Progenitor cell of endocrine pancreas (in vitro differentiated cells): ENCODE results near the gene STRA6. TPM values are rescaled to one million over a fixed set of nuclear protein-coding genes. Genes with fewer than 3 reads are reported as not detected.

Experiments used
- DNase-seq: peaks from one replicate; pipeline ENCODE4 v3.0.0; 2021; ENCODE audit warnings: low spot score; ENCODE audit not compliant: unreplicated experiment
- H3K27ac Mint-ChIP-seq: 2 replicates; pipeline ENCODE4 v1.8.0; 2021; ENCODE audit warnings: mild to moderate bottlenecking, moderate library complexity, mixed read lengths
- H3K27me3 Mint-ChIP-seq: 2 replicates; pipeline ENCODE4 v1.8.0; 2021; ENCODE audit warnings: mixed read lengths
- H3K36me3 Mint-ChIP-seq: 2 replicates; pipeline ENCODE4 v1.8.0; 2022; ENCODE audit warnings: mixed read lengths; ENCODE audit not compliant: insufficient read depth
- H3K4me1 Mint-ChIP-seq: 2 replicates; pipeline ENCODE4 v1.8.0; 2021; ENCODE audit warnings: low read depth, mixed read lengths
- H3K4me3 Mint-ChIP-seq: 2 replicates; pipeline ENCODE4 v1.8.0; 2021; ENCODE audit warnings: low read depth, mild to moderate bottlenecking, moderate library complexity, mixed read lengths
- H3K9me3 Mint-ChIP-seq: 2 replicates; pipeline ENCODE4 v1.8.0; 2021; ENCODE audit warnings: low read depth, mixed read lengths
- CTCF ChIP-seq: fragments of 200-600 bp; sonication (generic); IDR thresholded peaks from one replicate; pipeline ENCODE4 v1.5.0; 2021; ENCODE audit warnings: antibody characterized with exemption, mild to moderate bottlenecking; ENCODE audit not compliant: unreplicated experiment
- total RNA-seq: library from RNA; stranded (reverse); gene quantifications from 2 replicates; pipeline ENCODE4 v1.2.1, GENCODE V29; 2021

STRA6 gene
- total RNA-seq, 1 donor from 2014 or later: 17.9 TPM

- DNase-seq: no peak
- no peak for TF ChIP-seq CTCF
- H3K36me3 Mint-ChIP-seq: no peaks in the 10 kb centered on the region
- no peaks in the 10 kb centered on the region for H3K9me3 Mint-ChIP-seq
- H3K27ac Mint-ChIP-seq: no peak overlapping the region
- H3K27me3 Mint-ChIP-seq: peaks cover 41% of the 10 kb centered on the region
- H3K4me3 Mint-ChIP-seq: no peak overlapping the region
- peaks cover 2% of the 10 kb centered on the region for H3K4me1 Mint-ChIP-seq
These were observed 28.2 kb downstream of the STRA6 start for GRCh38 chr15:74174219-74174957.

GRCh38 chr15:74173380-74174218 lies 29.0 kb downstream of the STRA6 start, which contains the start of gene ISLR:
TSS of gene ISLR (plus strand) at chr15:74173710. CDS start at chr15:74174859, 1,149 bp downstream.
- peaks cover 2% of the 10 kb centered on the region for H3K4me1 Mint-ChIP-seq
- peaks cover 49% of the 10 kb centered on the region for H3K27me3 Mint-ChIP-seq
- no peak within 1 kb of the TSS for H3K4me3 Mint-ChIP-seq
- no peak for DNase-seq
- no peaks in the 10 kb centered on the region for H3K36me3 Mint-ChIP-seq
- TF ChIP-seq CTCF: no peak
- no peak within 1 kb of the TSS for H3K27ac Mint-ChIP-seq
- H3K9me3 Mint-ChIP-seq: no peaks in the 10 kb centered on the region

- Mint-ChIP-seq H3K9me3 (no peaks in the 10 kb centered on the region), H3K36me3 (no peaks in the 10 kb centered on the region), H3K27ac (no peak overlapping the region), H3K4me3 (no peak overlapping the region), H3K27me3 (peaks cover 48% of the 10 kb centered on the region), H3K4me1 (peaks cover 2% of the 10 kb centered on the region)
- TF ChIP-seq CTCF: no peak
- no peak for DNase-seq
These were observed 29.7 kb downstream of the STRA6 start for GRCh38 chr15:74172701-74173379.

DNA sequence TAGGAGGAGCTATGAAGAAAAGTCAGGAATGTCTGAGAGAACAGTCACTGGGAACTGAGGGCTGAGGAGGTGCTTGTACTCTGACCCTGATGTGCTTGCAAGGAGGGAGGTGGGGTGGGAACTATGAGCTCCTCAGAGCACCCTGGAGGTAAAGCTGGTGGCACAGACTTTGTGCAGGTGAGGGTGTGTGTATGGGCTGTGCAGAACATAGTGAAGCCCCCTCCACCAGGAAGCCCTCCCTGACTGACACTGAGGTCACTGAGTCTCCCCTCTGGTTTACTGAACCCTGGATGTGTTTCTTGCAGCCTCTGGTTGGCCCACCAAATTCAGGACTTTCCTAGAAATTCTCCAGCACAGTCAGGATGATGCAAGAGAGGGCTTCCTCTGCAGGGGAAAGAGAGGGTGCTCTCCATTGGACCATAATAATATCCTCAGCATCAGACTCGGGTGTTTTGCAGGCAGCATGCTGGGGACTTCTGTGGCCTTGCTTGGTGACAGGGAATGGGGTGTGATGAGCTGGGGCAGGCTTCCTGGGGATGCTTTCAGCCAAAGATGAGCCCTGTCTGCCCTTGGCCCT lies 30.5 kb downstream of the STRA6 start:
- Mint-ChIP-seq H3K9me3 (no peaks in the 10 kb centered on the region), H3K27ac (no peak overlapping the region), H3K27me3 (peaks cover 42% of the 10 kb centered on the region), H3K4me3 (no peak overlapping the region), H3K36me3 (no peaks in the 10 kb centered on the region), H3K4me1 (peaks cover 2% of the 10 kb centered on the region)
- TF ChIP-seq CTCF: no peak
- DNase-seq: no peak
